ENCODE results near the gene PRXL2B.

- TF ChIP-seq POLR2A (IDR thresholded peaks at IDR 0.05; ENCODE audit: low read length) (no peak), GATA1 (IDR thresholded peaks at IDR 0.05; ENCODE audit: low read depth, low read length) (no peak)
These were observed 21.1 kb downstream of the PRXL2B start for GRCh38 chr1:2607641-2608091.
